ENCODE measurements around the gene TMPRSS6. TPM values are rescaled to one million over a fixed set of nuclear protein-coding genes. Genes with fewer than 3 reads are reported as not detected.

The TMPRSS6 gene
- total RNA-seq, 1 experiment from 2014 or later = 0.39 TPM

GRCh38 chr22:37061611-37062375 lies 47.7 kb downstream of the TMPRSS6 start:
- POLR2A ChIA-PET = no interaction called here
- CTCF ChIA-PET = no interaction called here
- no peaks in the 10 kb centered on the region for H3K9me2 ChIP-seq (ENCODE audit: insufficient read depth)
- H3K79me2 ChIP-seq (ENCODE audit: insufficient read depth, low read length) = no peaks in the 10 kb centered on the region
- H2AFZ ChIP-seq (ENCODE audit: low read depth, low read length, poor library complexity, severe bottlenecking) = no peak overlapping the region
- H3K4me2 ChIP-seq (ENCODE audit: low read length) = no peak overlapping the region
- RAD21 ChIA-PET (ENCODE audit: low non-redundant PET in 1 of 2, low total read pairs in 2 of 2, uncharacterized antibody in 2 of 2, unreplicated experiment in 2 of 2) = no interaction called here
- H3K27me3 ChIP-seq (ENCODE audit: insufficient read depth, low read length) = no peaks in the 10 kb centered on the region
- H3K4me3 ChIP-seq (replicated peaks in 1 of 2; ENCODE audit: low read depth in 1 of 2, low read length in 2 of 2) = no peak overlapping the region
- BruUV-seq (replicated peaks) = no TSS peak
- intact Hi-C loops (cut with micrococcal nuclease) = no loop called here
- no peaks in the 10 kb centered on the region for H4K20me1 ChIP-seq (ENCODE audit: insufficient read depth)
- H3K9ac ChIP-seq (ENCODE audit: low read length) = no peak overlapping the region
- TF ChIP-seq EGR1 (IDR thresholded peaks at IDR 0.05; ENCODE audit: low read depth) = no peak
- TF ChIP-seq EZH2phosphoT487 (IDR thresholded peaks at IDR 0.05; ENCODE audit: borderline replicate concordance) = no peak
- TF ChIP-seq ATF3 (IDR thresholded peaks at IDR 0.05) = no peak
- no peak for TF ChIP-seq RAD21 (IDR thresholded peaks at IDR 0.05; ENCODE audit: low read depth)
- TF ChIP-seq YY1 (IDR thresholded peaks at IDR 0.05; ENCODE audit: extremely low read depth, insufficient replicate concordance, low read depth, low read length) = no peak
- TF ChIP-seq SRF (IDR thresholded peaks at IDR 0.05; ENCODE audit: low read depth) = no peak
- no peak for DNase-seq (ENCODE audit: low read depth, low spot score)
- H3K36me3 ChIP-seq (ENCODE audit: control insufficient read depth in 1 of 2, insufficient read depth in 2 of 2, low read length in 2 of 2) = peaks cover 0 to 2% of the 10 kb centered on the region in 2 experiments; a peak in 1 of 4 replicates
- H3K27ac ChIP-seq (ENCODE audit: low read depth, low read length) = no peak overlapping the region
- H3K4me1 ChIP-seq (ENCODE audit: control insufficient read depth in 1 of 2, insufficient read depth in 2 of 2, low read length in 2 of 2) = peaks cover 0 to 4% of the 10 kb centered on the region in 2 experiments; a peak in 1 of 4 replicates
- H3K9me3 ChIP-seq (ENCODE audit: control insufficient read depth in 1 of 2, insufficient read depth in 1 of 2, low read depth in 1 of 2, low read length in 2 of 2) = no peaks in the 10 kb centered on the region
- ATAC-seq = no peak

- ChIA-PET POLR2A (no interaction called here), RAD21 (ENCODE audit: low non-redundant PET in 1 of 2, low total read pairs in 2 of 2, uncharacterized antibody in 2 of 2, unreplicated experiment in 2 of 2) (no interaction called here), CTCF (no interaction called here)
- BruUV-seq (replicated peaks) = no TSS peak
- Histone ChIP-seq H3K9me3 (ENCODE audit: control insufficient read depth in 1 of 2, insufficient read depth in 1 of 2, low read depth in 1 of 2, low read length in 2 of 2) (no peaks in the 10 kb centered on the region), H2AFZ (ENCODE audit: low read depth, low read length, poor library complexity, severe bottlenecking) (no peak overlapping the region), H3K9ac (ENCODE audit: low read length) (no peak overlapping the region), H3K9me2 (ENCODE audit: insufficient read depth) (no peaks in the 10 kb centered on the region), H3K27me3 (ENCODE audit: insufficient read depth, low read length) (no peaks in the 10 kb centered on the region), H3K4me2 (ENCODE audit: low read length) (no peak overlapping the region), H3K4me1 (ENCODE audit: control insufficient read depth in 1 of 2, insufficient read depth in 2 of 2, low read length in 2 of 2) (peaks cover 0 to 4% of the 10 kb centered on the region in 2 experiments; a peak in 1 of 4 replicates), H3K27ac (ENCODE audit: low read depth, low read length) (no peak overlapping the region), H3K36me3 (ENCODE audit: control insufficient read depth in 1 of 2, insufficient read depth in 2 of 2, low read length in 2 of 2) (peaks cover 0 to 2% of the 10 kb centered on the region in 2 experiments; a peak in 1 of 4 replicates), H3K79me2 (ENCODE audit: insufficient read depth, low read length) (no peaks in the 10 kb centered on the region), H4K20me1 (ENCODE audit: insufficient read depth) (no peaks in the 10 kb centered on the region), H3K4me3 (replicated peaks in 1 of 2; ENCODE audit: low read depth in 1 of 2, low read length in 2 of 2) (no peak overlapping the region)
- intact Hi-C loops (cut with micrococcal nuclease) = no loop called here
- ATAC-seq = no peak
- DNase-seq (ENCODE audit: low read depth, low spot score) = no peak
- no peak for TF ChIP-seq REST (IDR thresholded peaks at IDR 0.05; ENCODE audit: low read depth)
- TF ChIP-seq JUND (IDR thresholded peaks at IDR 0.05) = no peak
- TF ChIP-seq POLR2AphosphoS5 (IDR thresholded peaks at IDR 0.05; ENCODE audit: low read depth, low read length) = no peak
- no peak for TF ChIP-seq RAD21 (IDR thresholded peaks at IDR 0.05; ENCODE audit: low read depth)
- no peak for TF ChIP-seq ZFX (IDR thresholded peaks at IDR 0.05)
- no peak for TF ChIP-seq FOSL1 (IDR thresholded peaks at IDR 0.05; ENCODE audit: low read depth)
- no peak for TF ChIP-seq ZNF274 (IDR thresholded peaks at IDR 0.05; ENCODE audit: low read depth, low read length)
- TF ChIP-seq YY1 (IDR thresholded peaks at IDR 0.05; ENCODE audit: extremely low read depth, insufficient replicate concordance, low read depth, low read length) = no peak
- TF ChIP-seq MAX (IDR thresholded peaks at IDR 0.05) = no peak
- TF ChIP-seq CEBPB (IDR thresholded peaks at IDR 0.05; ENCODE audit: low read depth) = no peak
- TF ChIP-seq SIN3A (IDR thresholded peaks at IDR 0.05; ENCODE audit: low read depth) = no peak
- no peak for TF ChIP-seq EZH2 (IDR thresholded peaks at IDR 0.05)
These were observed 48.5 kb downstream of the TMPRSS6 start for GRCh38 chr22:37060801-37061610.

Measured in HCT116 (cell line).